ENCODE data around the gene HCAR2.
"Not testable (repeated sequence)": the region's sequence is repeated elsewhere in the genome, so short reads cannot be mapped to it uniquely, and the experiment has no call there.

DNA sequence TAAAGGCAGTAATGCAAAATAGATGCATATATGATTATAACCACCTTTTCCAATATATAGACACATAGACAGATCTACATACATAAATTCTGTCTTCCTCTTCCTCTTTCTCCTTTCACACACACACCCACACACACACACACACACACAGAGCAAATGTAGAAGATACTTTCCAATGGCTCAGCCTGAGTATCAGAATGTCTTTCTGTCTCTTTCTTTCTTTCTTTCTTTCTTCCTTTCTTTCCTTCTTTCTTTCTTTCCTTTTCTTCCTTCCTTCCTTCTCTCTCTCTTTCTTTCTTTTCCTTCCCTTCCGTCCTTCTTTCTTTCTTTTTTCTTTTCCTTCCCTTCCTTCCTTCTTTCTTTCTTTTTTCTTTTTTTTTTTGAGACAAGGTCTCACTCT lies 8.1 kb upstream of the HCAR2 start:
- TF ChIP-seq, protein P1, sequence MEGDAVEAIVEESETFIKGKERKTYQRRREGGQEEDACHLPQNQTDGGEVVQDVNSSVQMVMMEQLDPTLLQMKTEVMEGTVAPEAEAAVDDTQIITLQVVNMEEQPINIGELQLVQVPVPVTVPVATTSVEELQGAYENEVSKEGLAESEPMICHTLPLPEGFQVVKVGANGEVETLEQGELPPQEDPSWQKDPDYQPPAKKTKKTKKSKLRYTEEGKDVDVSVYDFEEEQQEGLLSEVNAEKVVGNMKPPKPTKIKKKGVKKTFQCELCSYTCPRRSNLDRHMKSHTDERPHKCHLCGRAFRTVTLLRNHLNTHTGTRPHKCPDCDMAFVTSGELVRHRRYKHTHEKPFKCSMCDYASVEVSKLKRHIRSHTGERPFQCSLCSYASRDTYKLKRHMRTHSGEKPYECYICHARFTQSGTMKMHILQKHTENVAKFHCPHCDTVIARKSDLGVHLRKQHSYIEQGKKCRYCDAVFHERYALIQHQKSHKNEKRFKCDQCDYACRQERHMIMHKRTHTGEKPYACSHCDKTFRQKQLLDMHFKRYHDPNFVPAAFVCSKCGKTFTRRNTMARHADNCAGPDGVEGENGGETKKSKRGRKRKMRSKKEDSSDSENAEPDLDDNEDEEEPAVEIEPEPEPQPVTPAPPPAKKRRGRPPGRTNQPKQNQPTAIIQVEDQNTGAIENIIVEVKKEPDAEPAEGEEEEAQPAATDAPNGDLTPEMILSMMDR (IDR thresholded peaks at IDR 0.05) = not testable (repeated sequence)
- not testable (repeated sequence) for TF ChIP-seq POLR2A (IDR thresholded peaks at IDR 0.05)

Measured in testis (tissue), 2 donors.